GM23338 (cell line): ENCODE data around the gene DYNLT4. TPM values are rescaled to one million over a fixed set of nuclear protein-coding genes. Genes with fewer than 3 reads are reported as not detected.

ENCODE experiments used
- ATAC-seq: fragments of 200-7000 bp; cut with Tn5 transposase; 3 replicates; pipeline ENCODE4 v1.9.1; 2020
- DNase-seq: peaks from one replicate; pipeline ENCODE4 v3.0.0-alpha.2; 2015; ENCODE audit warnings: low spot score
- H2AFZ ChIP-seq: fragments of 200-600 bp; sonication (generic); 2 replicates; pipeline ENCODE4 v1.8.0; 2016; ENCODE audit warnings: antibody characterized with exemption, mild to moderate bottlenecking, moderate library complexity
- H3F3A ChIP-seq: fragments of 200-600 bp; sonication (generic); replicated peaks from 2 replicates; pipeline ENCODE4 v1.8.0; 2017; ENCODE audit warnings: antibody characterized with exemption, mixed run types, low read depth
- H3K27ac ChIP-seq: fragments of 200-600 bp; sonication (generic); 2 replicates; pipeline ENCODE4 v1.6.1; 2016; ENCODE audit warnings: low read depth
- H3K27me3 ChIP-seq: fragments of 200-600 bp; sonication (generic); 2 replicates; pipeline ENCODE4 v1.8.0; 2016; ENCODE audit warnings: mild to moderate bottlenecking, mixed run types, moderate library complexity; ENCODE audit not compliant: insufficient read depth
- H3K36me3 ChIP-seq: fragments of 200-600 bp; sonication (generic); 2 replicates; pipeline ENCODE4 v1.8.0; 2016; ENCODE audit warnings: mild to moderate bottlenecking; ENCODE audit not compliant: insufficient read depth
- H3K4me1 ChIP-seq: fragments of 200-600 bp; sonication (generic); 2 replicates; pipeline ENCODE4 v1.8.0; 2016; ENCODE audit warnings: mild to moderate bottlenecking, moderate library complexity; ENCODE audit not compliant: insufficient read depth
- H3K4me2 ChIP-seq: fragments of 200-600 bp; sonication (generic); 2 replicates; pipeline ENCODE4 v1.7.1; 2017; ENCODE audit warnings: mixed run types
- H3K4me3 ChIP-seq: fragments of 200-600 bp; sonication (generic); 2 replicates; pipeline ENCODE4 v1.6.1; 2016; ENCODE audit warnings: mixed run types
- H3K79me2 ChIP-seq: fragments of 200-600 bp; sonication (generic); replicated peaks from 2 replicates; pipeline ENCODE4 v1.8.0; 2017; ENCODE audit warnings: mild to moderate bottlenecking; ENCODE audit not compliant: insufficient read depth
- H3K9me2 ChIP-seq: fragments of 200-600 bp; sonication (generic); 2 replicates; pipeline ENCODE4 v1.8.0; 2017; ENCODE audit not compliant: insufficient read depth
- H4K20me1 ChIP-seq: fragments of 200-600 bp; sonication (generic); replicated peaks from 2 replicates; pipeline ENCODE4 v1.8.0; 2017; ENCODE audit warnings: mild to moderate bottlenecking; ENCODE audit not compliant: insufficient read depth
- H3K27ac Mint-ChIP-seq: 2 replicates; pipeline ENCODE4 v1.8.0; 2020; ENCODE audit warnings: inconsistent platforms, mild to moderate bottlenecking, moderate library complexity, mixed read lengths
- H3K27me3 Mint-ChIP-seq: 3 replicates; pipeline ENCODE4 v1.8.0; 2022; ENCODE audit warnings: low read depth, mild to moderate bottlenecking, moderate library complexity, mixed read lengths, inconsistent platforms; ENCODE audit not compliant: insufficient read depth, poor library complexity
- H3K36me3 Mint-ChIP-seq: 3 replicates; pipeline ENCODE4 v1.8.0; 2021; ENCODE audit warnings: low read depth, mild to moderate bottlenecking, inconsistent platforms, moderate library complexity, mixed read lengths
- H3K4me1 Mint-ChIP-seq: 3 replicates; pipeline ENCODE4 v1.8.0; 2020; ENCODE audit warnings: mild to moderate bottlenecking, inconsistent platforms, mixed read lengths
- H3K4me3 Mint-ChIP-seq: 3 replicates; pipeline ENCODE4 v1.8.0; 2021; ENCODE audit warnings: moderate library complexity, mild to moderate bottlenecking, inconsistent platforms, mixed read lengths
- H3K9me3 Mint-ChIP-seq: 3 replicates; pipeline ENCODE4 v1.8.0; 2020; ENCODE audit warnings: moderate library complexity, mild to moderate bottlenecking, inconsistent platforms, mixed read lengths
- EZH2 ChIP-seq: fragments of 200-600 bp; sonication (generic); IDR thresholded peaks from one replicate; pipeline ENCODE4 v1.8.0; 2017; ENCODE audit warnings: antibody characterized with exemption, mild to moderate bottlenecking, low read depth; ENCODE audit not compliant: unreplicated experiment
- EZH2phosphoT487 ChIP-seq: fragments of 200-600 bp; sonication (generic); IDR thresholded peaks from one replicate; pipeline ENCODE4 v1.8.1; 2018; ENCODE audit warnings: antibody characterized with exemption; ENCODE audit not compliant: unreplicated experiment
- NANOG ChIP-seq: IDR thresholded peaks from 2 replicates; pipeline ENCODE4 v1.6.1; 2016; ENCODE audit warnings: antibody characterized with exemption, borderline replicate concordance
- ZNF331 ChIP-seq: fragments of 250-450 bp; sonication (Bioruptor Pico); IDR thresholded peaks from 2 replicates; pipeline ENCODE4 v1.5.0; 2020; ENCODE audit warnings: low read depth, mild to moderate bottlenecking, moderate library complexity
- polyA plus RNA-seq: library from polyadenylated mRNA; unstranded; fragments of >200 nt; fragmentation: Nextera tagmentation; extraction: Ambion mirVana; gene quantifications from 2 replicates; pipeline ENCODE4 v1.2.1, GENCODE V29; 2016
- total RNA-seq: library from RNA; depleted of rRNA; stranded (reverse); fragments of >200 nt; shearing (Covaris generic); gene quantifications from 2 replicates; pipeline ENCODE4 v1.2.3, GENCODE V29; 2014
- TF ChIP-seq, protein P1 (sequence below): fragments of 250-450 bp; sonication (Bioruptor Pico); IDR thresholded peaks from 2 replicates; pipeline ENCODE4 v1.5.0; 2020; ENCODE audit warnings: mild to moderate bottlenecking, moderate library complexity
- TF ChIP-seq, protein P2 (sequence below), 2 experiments: fragments of 200-600 bp in 1 of 2; sonication (generic) in 1 of 2; conservative IDR thresholded peaks; 2 replicates each; pipeline versions ENCODE4 v1.5.1 to v1.6.1; 2016 to 2017; ENCODE audit warnings: antibody characterized with exemption in 2 of 2, low read depth in 2 of 2, mild to moderate bottlenecking in 2 of 2, moderate library complexity in 1 of 2
- TF ChIP-seq, protein P3 (sequence below): IDR thresholded peaks from one replicate; pipeline ENCODE4 v1.6.1; 2018; ENCODE audit warnings: antibody characterized with exemption; ENCODE audit not compliant: unreplicated experiment
- TF ChIP-seq, protein P4 (sequence below): IDR thresholded peaks from 2 replicates; pipeline ENCODE4 v1.6.1; 2016; ENCODE audit warnings: antibody characterized with exemption

The DYNLT4 gene
- total and polyA plus RNA-seq, 2 experiments from 2014 or later: 0.73 TPM; not detected in 1

DNA sequence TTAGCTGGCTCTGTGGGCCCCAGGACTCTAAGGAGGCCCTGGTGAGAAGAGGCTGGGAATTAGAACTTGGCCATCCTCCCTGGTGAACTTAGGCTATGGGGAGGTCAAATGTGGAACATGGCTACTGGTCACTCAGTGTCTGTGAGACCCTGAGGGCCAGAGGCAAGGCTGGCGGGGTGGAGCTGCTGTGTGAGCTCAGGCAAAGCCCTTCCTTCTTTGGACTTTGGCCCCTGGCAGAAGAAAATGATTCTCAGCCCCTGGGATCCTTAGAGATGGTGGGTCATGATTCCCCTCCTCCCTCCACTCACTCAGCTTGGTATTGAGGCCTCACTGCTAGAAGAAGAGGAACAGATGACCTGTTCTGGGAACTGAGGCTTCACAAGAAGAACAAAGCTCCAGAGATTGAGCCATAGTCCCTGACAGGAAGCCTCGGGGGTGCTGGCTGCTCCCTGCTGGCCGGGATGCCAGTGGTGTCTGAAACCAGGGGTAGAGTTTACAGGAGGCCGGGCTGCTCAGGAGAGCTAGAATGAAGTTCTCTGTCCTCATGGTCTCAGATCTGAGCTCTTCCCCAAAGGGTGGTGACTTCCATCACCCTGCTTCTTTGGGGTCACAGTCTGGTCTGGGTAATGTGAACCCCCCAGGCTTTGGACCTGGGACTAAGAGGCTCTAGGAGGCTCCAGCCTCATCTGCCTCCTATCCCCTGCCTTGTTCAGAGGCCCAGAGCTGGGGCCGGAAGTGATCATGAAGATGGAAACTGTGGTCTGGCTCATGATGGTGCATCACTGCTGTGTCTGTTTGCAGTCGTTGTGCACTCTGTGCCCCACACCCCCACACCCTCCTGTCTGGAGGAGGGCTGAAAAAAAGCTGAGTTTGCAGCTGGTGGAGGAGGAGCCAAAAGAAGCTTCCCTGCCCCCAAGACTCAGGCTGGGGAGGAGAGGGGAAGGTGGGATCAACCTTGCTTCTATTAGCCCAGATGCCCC is 2.1 kb upstream of the DYNLT4 start (continued):
- TF ChIP-seq, protein P1, sequence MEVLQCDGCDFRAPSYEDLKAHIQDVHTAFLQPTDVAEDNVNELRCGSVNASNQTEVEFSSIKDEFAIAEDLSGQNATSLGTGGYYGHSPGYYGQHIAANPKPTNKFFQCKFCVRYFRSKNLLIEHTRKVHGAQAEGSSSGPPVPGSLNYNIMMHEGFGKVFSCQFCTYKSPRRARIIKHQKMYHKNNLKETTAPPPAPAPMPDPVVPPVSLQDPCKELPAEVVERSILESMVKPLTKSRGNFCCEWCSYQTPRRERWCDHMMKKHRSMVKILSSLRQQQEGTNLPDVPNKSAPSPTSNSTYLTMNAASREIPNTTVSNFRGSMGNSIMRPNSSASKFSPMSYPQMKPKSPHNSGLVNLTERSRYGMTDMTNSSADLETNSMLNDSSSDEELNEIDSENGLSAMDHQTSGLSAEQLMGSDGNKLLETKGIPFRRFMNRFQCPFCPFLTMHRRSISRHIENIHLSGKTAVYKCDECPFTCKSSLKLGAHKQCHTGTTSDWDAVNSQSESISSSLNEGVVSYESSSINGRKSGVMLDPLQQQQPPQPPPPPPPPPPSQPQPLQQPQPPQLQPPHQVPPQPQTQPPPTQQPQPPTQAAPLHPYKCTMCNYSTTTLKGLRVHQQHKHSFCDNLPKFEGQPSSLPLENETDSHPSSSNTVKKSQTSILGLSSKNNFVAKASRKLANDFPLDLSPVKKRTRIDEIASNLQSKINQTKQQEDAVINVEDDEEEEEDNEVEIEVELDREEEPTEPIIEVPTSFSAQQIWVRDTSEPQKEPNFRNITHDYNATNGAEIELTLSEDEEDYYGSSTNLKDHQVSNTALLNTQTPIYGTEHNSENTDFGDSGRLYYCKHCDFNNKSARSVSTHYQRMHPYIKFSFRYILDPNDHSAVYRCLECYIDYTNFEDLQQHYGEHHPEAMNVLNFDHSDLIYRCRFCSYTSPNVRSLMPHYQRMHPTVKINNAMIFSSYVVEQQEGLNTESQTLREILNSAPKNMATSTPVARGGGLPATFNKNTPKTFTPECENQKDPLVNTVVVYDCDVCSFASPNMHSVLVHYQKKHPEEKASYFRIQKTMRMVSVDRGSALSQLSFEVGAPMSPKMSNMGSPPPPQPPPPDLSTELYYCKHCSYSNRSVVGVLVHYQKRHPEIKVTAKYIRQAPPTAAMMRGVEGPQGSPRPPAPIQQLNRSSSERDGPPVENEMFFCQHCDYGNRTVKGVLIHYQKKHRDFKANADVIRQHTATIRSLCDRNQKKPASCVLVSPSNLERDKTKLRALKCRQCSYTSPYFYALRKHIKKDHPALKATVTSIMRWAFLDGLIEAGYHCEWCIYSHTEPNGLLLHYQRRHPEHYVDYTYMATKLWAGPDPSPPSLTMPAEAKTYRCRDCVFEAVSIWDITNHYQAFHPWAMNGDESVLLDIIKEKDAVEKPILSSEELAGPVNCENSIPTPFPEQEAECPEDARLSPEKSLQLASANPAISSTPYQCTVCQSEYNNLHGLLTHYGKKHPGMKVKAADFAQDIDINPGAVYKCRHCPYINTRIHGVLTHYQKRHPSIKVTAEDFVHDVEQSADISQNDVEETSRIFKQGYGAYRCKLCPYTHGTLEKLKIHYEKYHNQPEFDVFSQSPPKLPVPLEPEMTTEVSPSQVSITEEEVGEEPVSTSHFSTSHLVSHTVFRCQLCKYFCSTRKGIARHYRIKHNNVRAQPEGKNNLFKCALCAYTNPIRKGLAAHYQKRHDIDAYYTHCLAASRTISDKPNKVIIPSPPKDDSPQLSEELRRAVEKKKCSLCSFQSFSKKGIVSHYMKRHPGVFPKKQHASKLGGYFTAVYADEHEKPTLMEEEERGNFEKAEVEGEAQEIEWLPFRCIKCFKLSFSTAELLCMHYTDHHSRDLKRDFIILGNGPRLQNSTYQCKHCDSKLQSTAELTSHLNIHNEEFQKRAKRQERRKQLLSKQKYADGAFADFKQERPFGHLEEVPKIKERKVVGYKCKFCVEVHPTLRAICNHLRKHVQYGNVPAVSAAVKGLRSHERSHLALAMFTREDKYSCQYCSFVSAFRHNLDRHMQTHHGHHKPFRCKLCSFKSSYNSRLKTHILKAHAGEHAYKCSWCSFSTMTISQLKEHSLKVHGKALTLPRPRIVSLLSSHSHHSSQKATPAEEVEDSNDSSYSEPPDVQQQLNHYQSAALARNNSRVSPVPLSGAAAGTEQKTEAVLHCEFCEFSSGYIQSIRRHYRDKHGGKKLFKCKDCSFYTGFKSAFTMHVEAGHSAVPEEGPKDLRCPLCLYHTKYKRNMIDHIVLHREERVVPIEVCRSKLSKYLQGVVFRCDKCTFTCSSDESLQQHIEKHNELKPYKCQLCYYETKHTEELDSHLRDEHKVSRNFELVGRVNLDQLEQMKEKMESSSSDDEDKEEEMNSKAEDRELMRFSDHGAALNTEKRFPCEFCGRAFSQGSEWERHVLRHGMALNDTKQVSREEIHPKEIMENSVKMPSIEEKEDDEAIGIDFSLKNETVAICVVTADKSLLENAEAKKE: no peak

DNA sequence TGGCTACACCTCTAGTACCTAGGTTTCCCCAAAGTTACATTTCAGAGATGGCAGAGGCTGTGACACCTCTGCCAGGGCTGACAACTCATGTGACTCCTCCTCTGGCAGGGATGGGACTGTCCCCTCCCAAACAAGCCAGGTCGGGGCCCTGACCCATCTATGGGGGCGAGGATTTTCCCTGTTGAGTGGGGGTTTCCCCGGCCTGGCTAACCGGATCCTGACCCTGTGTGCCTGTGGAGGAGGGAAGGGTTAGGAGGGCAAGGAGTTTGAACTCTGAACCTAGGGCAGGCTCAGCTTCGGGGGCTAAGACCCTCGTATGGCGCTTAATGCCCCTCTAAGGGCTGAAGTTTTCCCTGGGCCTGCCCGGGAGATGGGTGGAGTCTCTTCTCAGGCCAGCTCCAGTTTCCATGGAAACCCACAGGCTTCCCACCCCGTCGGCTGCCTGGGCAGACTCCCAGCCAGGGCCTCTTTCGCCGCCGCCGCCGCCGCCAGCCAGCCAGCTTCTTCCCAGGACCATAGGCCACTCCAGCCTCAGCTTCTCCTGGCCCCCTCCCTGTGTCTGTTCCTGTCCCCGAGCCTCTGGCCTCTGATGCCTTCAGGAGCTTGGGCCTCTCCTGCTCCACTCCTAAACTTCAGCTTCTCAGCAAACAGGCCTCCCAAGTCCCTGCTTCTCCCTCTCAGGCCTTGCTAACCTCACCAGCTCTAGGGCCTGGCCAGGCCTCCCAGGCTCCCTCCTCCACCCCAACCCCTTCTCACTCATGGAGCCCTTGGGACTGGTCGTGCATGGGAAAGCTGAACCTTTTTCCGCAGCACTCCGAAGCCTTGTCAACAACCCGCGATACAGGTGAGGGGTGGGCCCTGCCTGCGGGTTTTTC is 1.1 kb upstream of the DYNLT4 start, which contains the start of gene BTBD19:
Gene BTBD19, plus strand, starts transcription at position 461 of the 875 bp plus-strand sequence. Its CDS starts 298 bp downstream, at position 759.
- H4K20me1 ChIP-seq: no peaks in the 10 kb centered on the region
- H3K27ac ChIP-seq: peak within 1 kb of the TSS; percentile 93
- peaks cover 27% of the 10 kb centered on the region for H3K36me3 Mint-ChIP-seq
- H3K4me1 ChIP-seq: peaks cover 32% of the 10 kb centered on the region
- H3K9me2 ChIP-seq: no peaks in the 10 kb centered on the region
- H3K9me3 Mint-ChIP-seq: no peaks in the 10 kb centered on the region
- peaks cover 27% of the 10 kb centered on the region for H3K27me3 Mint-ChIP-seq
- DNase-seq (peak; percentile 87), ATAC-seq (peak; percentile 54)
- peak within 1 kb of the TSS; percentile 76 for H3K4me2 ChIP-seq
- peaks cover 11% of the 10 kb centered on the region for H3K27me3 ChIP-seq
- H3K79me2 ChIP-seq: no peaks in the 10 kb centered on the region
- peak within 1 kb of the TSS; percentile 50 for H3K4me3 Mint-ChIP-seq
- H3F3A ChIP-seq: peaks cover 6% of the 10 kb centered on the region; the same call in 1 of the 2 replicates
- peak within 1 kb of the TSS; percentile 99 for H3K27ac Mint-ChIP-seq
- H3K4me3 ChIP-seq: peak within 1 kb of the TSS; percentile 47
- peaks cover 33% of the 10 kb centered on the region for H3K4me1 Mint-ChIP-seq
- H3K36me3 ChIP-seq: no peaks in the 10 kb centered on the region; the same call in 1 of the 2 replicates
- no peak within 1 kb of the TSS for H2AFZ ChIP-seq
- TF ChIP-seq, protein P2, sequence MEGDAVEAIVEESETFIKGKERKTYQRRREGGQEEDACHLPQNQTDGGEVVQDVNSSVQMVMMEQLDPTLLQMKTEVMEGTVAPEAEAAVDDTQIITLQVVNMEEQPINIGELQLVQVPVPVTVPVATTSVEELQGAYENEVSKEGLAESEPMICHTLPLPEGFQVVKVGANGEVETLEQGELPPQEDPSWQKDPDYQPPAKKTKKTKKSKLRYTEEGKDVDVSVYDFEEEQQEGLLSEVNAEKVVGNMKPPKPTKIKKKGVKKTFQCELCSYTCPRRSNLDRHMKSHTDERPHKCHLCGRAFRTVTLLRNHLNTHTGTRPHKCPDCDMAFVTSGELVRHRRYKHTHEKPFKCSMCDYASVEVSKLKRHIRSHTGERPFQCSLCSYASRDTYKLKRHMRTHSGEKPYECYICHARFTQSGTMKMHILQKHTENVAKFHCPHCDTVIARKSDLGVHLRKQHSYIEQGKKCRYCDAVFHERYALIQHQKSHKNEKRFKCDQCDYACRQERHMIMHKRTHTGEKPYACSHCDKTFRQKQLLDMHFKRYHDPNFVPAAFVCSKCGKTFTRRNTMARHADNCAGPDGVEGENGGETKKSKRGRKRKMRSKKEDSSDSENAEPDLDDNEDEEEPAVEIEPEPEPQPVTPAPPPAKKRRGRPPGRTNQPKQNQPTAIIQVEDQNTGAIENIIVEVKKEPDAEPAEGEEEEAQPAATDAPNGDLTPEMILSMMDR (conservative IDR thresholded peaks at IDR 0.05; ENCODE audit: low read depth in 2 of 2): no peak
- TF ChIP-seq, protein P3, sequence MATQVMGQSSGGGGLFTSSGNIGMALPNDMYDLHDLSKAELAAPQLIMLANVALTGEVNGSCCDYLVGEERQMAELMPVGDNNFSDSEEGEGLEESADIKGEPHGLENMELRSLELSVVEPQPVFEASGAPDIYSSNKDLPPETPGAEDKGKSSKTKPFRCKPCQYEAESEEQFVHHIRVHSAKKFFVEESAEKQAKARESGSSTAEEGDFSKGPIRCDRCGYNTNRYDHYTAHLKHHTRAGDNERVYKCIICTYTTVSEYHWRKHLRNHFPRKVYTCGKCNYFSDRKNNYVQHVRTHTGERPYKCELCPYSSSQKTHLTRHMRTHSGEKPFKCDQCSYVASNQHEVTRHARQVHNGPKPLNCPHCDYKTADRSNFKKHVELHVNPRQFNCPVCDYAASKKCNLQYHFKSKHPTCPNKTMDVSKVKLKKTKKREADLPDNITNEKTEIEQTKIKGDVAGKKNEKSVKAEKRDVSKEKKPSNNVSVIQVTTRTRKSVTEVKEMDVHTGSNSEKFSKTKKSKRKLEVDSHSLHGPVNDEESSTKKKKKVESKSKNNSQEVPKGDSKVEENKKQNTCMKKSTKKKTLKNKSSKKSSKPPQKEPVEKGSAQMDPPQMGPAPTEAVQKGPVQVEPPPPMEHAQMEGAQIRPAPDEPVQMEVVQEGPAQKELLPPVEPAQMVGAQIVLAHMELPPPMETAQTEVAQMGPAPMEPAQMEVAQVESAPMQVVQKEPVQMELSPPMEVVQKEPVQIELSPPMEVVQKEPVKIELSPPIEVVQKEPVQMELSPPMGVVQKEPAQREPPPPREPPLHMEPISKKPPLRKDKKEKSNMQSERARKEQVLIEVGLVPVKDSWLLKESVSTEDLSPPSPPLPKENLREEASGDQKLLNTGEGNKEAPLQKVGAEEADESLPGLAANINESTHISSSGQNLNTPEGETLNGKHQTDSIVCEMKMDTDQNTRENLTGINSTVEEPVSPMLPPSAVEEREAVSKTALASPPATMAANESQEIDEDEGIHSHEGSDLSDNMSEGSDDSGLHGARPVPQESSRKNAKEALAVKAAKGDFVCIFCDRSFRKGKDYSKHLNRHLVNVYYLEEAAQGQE: no peak
- TF ChIP-seq, protein P4, sequence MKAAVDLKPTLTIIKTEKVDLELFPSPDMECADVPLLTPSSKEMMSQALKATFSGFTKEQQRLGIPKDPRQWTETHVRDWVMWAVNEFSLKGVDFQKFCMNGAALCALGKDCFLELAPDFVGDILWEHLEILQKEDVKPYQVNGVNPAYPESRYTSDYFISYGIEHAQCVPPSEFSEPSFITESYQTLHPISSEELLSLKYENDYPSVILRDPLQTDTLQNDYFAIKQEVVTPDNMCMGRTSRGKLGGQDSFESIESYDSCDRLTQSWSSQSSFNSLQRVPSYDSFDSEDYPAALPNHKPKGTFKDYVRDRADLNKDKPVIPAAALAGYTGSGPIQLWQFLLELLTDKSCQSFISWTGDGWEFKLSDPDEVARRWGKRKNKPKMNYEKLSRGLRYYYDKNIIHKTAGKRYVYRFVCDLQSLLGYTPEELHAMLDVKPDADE: no peak
- TF ChIP-seq ZNF331 (CRISPR knock-in tag) (no peak), EZH2phosphoT487 (no peak), EZH2 (no peak), NANOG (no peak)
